ENCODE results near the gene MAP4. TPM values are rescaled to one million over a fixed set of nuclear protein-coding genes. Genes with fewer than 3 reads are reported as not detected.

MAP4 gene, protein sequence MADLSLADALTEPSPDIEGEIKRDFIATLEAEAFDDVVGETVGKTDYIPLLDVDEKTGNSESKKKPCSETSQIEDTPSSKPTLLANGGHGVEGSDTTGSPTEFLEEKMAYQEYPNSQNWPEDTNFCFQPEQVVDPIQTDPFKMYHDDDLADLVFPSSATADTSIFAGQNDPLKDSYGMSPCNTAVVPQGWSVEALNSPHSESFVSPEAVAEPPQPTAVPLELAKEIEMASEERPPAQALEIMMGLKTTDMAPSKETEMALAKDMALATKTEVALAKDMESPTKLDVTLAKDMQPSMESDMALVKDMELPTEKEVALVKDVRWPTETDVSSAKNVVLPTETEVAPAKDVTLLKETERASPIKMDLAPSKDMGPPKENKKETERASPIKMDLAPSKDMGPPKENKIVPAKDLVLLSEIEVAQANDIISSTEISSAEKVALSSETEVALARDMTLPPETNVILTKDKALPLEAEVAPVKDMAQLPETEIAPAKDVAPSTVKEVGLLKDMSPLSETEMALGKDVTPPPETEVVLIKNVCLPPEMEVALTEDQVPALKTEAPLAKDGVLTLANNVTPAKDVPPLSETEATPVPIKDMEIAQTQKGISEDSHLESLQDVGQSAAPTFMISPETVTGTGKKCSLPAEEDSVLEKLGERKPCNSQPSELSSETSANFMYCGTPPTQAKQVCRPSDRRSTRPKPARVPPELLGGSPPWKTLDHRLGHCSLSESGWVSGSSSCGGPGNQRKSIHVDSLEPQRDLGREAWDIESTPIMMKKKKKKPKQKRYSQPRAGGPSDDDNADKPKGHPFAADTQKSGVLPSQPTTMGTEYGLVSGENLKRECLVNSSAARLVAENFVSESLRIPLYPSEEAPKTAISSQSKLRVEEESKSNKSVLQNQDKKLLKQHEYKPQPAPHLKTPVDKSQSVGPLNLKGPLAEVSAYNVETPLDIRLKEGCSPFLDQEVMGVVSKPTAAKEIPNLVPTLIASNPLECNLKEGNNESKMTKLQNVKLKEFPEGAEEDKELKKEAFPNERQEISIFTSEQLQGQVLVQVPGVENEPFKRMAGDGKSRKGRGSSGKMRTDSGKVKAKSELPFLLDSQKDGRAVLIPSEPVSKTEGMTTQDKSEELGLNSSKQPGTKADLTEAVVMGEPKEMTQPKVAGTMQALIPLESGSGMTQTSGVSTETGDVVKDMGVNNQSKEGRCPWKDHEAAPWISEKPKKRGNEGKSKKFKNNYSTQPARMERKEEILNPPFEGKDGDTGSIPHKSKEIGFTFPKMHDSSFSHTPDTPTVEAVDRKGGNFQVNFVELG (N-terminal part only)
- 168 and 170 TPM in 2 replicates for total RNA-seq

DNA sequence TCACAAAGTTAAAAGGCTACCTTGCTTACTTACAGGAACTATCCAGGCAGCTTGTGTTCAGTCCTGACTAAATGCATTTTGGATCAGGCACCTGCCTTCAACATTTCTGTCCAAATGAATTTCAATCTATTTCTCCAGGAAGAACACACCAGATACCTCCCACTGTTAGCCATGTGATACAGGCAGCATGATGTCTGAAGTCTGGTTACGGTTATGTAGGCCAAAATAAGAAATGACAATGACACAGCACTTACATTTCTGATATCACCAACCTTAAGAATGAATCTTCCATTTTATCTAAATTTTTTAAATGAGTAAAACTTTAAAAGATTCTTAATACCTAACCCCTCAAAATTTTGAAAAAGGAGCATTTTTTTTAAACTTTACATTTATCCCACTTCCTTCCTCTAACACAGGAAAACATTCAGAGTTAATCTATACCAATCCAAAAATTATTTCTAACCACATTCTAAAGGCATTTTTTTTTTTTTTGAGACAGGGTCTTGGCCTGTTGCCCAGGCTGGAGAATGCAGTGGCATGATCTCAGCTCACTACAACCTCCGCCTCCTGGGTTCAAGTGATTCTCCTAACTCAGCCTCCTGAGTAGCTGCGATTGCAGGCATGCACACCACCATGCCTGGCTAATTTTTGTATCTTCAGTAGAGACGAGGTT is at the start of gene MAP4:
MAP4 (minus strand) TSS at position 116 of the 673 bp plus-strand sequence. CDS start 17,556 bp downstream, outside the sequence.

DNA sequence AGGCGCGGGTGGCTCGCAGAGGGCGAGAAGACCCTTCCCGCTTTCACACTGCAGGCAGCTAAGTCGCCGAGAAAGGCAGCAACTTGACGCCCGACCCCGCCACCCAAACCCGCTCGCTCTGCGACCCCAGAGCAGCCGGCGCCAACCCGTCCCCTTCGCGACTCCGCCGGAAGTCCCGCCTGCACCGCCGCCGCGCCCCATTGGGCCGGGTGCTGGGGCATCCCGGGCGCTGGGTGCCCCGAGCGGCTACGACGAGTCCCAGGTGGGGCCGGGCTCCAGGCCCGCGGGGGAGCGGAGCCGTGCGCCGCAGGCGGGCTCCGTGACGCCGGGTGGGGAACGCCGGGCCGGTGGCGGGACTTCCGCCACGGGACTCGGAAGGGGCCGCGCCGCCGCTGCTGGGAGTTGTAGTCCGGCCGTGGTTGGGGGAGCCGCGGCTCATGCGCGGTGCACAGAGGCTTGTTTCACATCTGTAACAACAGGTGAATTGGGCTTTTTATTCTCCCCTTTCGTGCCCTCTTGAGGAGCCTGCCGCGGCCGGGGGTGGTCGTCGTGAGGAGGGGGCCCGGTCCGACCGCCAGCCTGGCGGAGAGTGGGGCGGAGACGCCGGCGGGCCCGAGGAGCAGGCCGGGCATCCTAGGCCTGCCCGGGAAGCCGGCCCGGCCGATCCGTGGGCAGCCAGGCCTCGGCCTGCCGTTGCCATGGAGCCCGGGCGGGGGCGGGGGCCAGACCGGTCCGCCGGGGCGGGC is 213.3 kb downstream of the MAP4 start, which contains the start of gene DHX30:
DHX30 (plus strand) TSS at position 405 of the 746 bp plus-strand sequence. CDS start 7,546 bp downstream, outside the sequence.

Other genes starting within 250 kb of the MAP4 start
- gene SMARCC1, start 234.5 kb downstream of the MAP4 start, total RNA-seq, result 22.6 and 40.2 TPM in 2 replicates
- gene DHX30, start 213.3 kb downstream of the MAP4 start, total RNA-seq, result 63.9 and 74.0 TPM in 2 replicates
- 1.8 and 12.0 TPM in 2 replicates for gene CDC25A, start 172.0 kb upstream of the MAP4 start, total RNA-seq
- gene CAMP, start 207.1 kb upstream of the MAP4 start, total RNA-seq, result not detected in 2 replicates
- 1.8 and 3.4 TPM in 2 replicates for gene ZNF589, start 224.7 kb upstream of the MAP4 start, total RNA-seq